ENCODE results near the gene TRIM47. TPM values are rescaled to one million over a fixed set of nuclear protein-coding genes. Genes with fewer than 3 reads are reported as not detected.
A peak's percentile ranks its signal among the peaks of the same experiment; 100 is the strongest.

TRIM47 gene
- 10 to 100 TPM; 16.5 to 24.1 TPM for total RNA-seq

GRCh38 chr17:75878174-75878998, at the start of gene TRIM47:
Gene TRIM47, minus strand, starts transcription at chr17:75878581. Its CDS starts 33 bp downstream, at chr17:75878548.
- H3K4me3 Mint-ChIP-seq = peak within 1 kb of the TSS; percentile 85 to 94
- H3K27me3 Mint-ChIP-seq (ENCODE audit: low read depth) = no peaks in the 10 kb centered on the region
- no peaks in the 10 kb centered on the region for H3K36me3 Mint-ChIP-seq (ENCODE audit: insufficient read depth in 2 of 2)
- DNase-seq (peak; percentile 28 to 57), ATAC-seq (replicated peaks in 1 of 2) (peak; percentile 14 to 36)
- H3K9me3 Mint-ChIP-seq = no peaks in the 10 kb centered on the region
- H3K27ac Mint-ChIP-seq = peak within 1 kb of the TSS; percentile 60
- H3K4me1 Mint-ChIP-seq (ENCODE audit: low read depth) = peaks cover 32% of the 10 kb centered on the region

- Mint-ChIP-seq H3K27ac (no peak overlapping the region), H3K9me3 (no peaks in the 10 kb centered on the region), H3K4me1 (ENCODE audit: low read depth) (no peaks in the 10 kb centered on the region), H3K36me3 (ENCODE audit: insufficient read depth in 2 of 2) (peaks cover 0 to 3% of the 10 kb centered on the region in 2 donors), H3K4me3 (no peak overlapping the region), H3K27me3 (ENCODE audit: low read depth) (no peaks in the 10 kb centered on the region)
- DNase-seq = peak in 1 of 2 donors; percentile 7
- no peak for ATAC-seq (replicated peaks in 1 of 2)
These were observed 49.0 kb upstream of the TRIM47 start for GRCh38 chr17:75927286-75927922.

GRCh38 chr17:75926456-75926855, 48.1 kb upstream of the TRIM47 start:
- H3K36me3 Mint-ChIP-seq (ENCODE audit: insufficient read depth in 2 of 2) = peaks cover 0 to 3% of the 10 kb centered on the region in 2 donors
- no peak overlapping the region for H3K4me3 Mint-ChIP-seq
- H3K27me3 Mint-ChIP-seq (ENCODE audit: low read depth) = no peaks in the 10 kb centered on the region
- DNase-seq = no peak
- no peak overlapping the region for H3K27ac Mint-ChIP-seq
- H3K4me1 Mint-ChIP-seq (ENCODE audit: low read depth) = no peaks in the 10 kb centered on the region
- H3K9me3 Mint-ChIP-seq = no peaks in the 10 kb centered on the region
- no peak for ATAC-seq (replicated peaks in 1 of 2)

DNA sequence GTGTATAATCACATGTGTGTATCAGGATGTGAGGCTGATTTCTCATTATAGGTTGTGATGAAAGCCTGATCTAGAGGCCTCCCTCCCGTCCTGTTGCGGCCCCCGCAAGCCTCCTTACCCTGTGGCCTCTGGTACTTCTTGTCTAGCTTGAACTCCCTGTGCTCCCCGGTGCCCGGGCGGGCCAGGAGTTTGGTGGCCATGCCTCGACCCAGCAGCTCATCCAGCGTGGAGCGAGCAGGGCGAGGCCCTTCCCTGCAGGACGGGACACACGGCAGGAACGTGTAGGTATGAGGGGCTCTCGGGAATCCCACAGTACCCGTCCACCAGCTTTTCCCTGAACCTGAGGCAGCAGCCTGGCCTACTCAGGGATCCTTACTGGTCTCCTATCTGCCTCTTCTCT, 47.5 kb upstream of the TRIM47 start:
- Mint-ChIP-seq H3K4me3 (no peak overlapping the region), H3K9me3 (no peaks in the 10 kb centered on the region), H3K27ac (no peak overlapping the region), H3K27me3 (ENCODE audit: low read depth) (no peaks in the 10 kb centered on the region), H3K36me3 (ENCODE audit: insufficient read depth in 2 of 2) (peaks cover 0 to 3% of the 10 kb centered on the region in 2 donors), H3K4me1 (ENCODE audit: low read depth) (no peaks in the 10 kb centered on the region)
- ATAC-seq (replicated peaks in 1 of 2) = no peak
- DNase-seq = no peak

- DNase-seq = no peak
- H3K36me3 Mint-ChIP-seq (ENCODE audit: insufficient read depth in 2 of 2) = peaks cover 0 to 3% of the 10 kb centered on the region in 2 donors
- no peak for ATAC-seq (replicated peaks in 1 of 2)
- H3K9me3 Mint-ChIP-seq = no peaks in the 10 kb centered on the region
- no peak overlapping the region for H3K27ac Mint-ChIP-seq
- no peaks in the 10 kb centered on the region for H3K27me3 Mint-ChIP-seq (ENCODE audit: low read depth)
- H3K4me1 Mint-ChIP-seq (ENCODE audit: low read depth) = no peaks in the 10 kb centered on the region
- H3K4me3 Mint-ChIP-seq = no peak overlapping the region
These were observed 46.7 kb upstream of the TRIM47 start for GRCh38 chr17:75925103-75925502.

DNA sequence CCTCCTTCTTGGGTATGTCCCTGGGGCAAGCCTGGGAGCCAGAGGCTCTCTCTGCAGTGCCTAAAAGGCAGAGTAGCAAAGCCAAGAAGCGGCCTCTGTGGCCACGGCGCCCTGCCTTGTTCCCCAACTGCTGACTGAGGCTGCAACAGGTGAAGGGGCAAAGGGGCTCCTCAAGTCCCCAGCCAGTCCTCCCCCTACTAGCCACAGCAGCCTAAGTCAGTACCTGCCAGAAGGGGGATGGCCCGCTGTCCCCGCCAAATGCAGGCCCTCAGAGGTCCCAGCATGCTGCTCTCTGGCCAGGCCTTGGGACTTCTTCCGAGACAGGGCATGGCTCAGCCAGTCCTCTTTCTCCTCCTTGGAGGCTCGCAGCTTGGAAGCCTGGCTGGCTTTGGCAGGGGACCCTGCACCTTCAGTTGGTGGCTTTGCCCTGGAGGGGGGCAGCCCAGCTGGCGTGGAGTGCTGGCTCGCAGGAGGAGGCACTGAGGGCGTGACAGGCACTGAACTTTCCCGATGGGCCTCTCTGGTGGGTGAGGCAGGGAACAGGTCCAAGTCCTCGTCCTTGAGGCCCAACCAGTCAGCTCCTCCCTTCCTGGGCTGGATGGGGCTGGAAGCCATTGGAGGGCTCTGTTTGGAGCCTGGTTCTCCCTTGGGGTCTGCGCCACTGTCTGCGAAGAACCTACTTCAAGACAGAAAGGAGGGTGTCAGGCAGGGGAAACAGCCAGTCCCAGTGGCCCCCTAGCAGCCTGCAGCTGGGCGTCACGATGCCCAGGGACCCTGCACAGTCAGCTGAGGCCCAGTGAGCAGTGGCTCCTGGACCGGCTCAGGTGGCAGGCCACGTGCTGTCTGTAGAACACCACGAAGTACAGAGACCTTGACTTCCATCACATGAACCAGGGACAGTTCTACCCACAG, 44.8 kb upstream of the TRIM47 start:
- Mint-ChIP-seq H3K4me3 (no peak overlapping the region), H3K27ac (no peak overlapping the region), H3K4me1 (ENCODE audit: low read depth) (no peaks in the 10 kb centered on the region), H3K36me3 (ENCODE audit: insufficient read depth in 2 of 2) (peaks cover 0 to 3% of the 10 kb centered on the region in 2 donors), H3K9me3 (no peaks in the 10 kb centered on the region), H3K27me3 (ENCODE audit: low read depth) (no peaks in the 10 kb centered on the region)
- DNase-seq = no peak
- no peak for ATAC-seq (replicated peaks in 1 of 2)

DNA sequence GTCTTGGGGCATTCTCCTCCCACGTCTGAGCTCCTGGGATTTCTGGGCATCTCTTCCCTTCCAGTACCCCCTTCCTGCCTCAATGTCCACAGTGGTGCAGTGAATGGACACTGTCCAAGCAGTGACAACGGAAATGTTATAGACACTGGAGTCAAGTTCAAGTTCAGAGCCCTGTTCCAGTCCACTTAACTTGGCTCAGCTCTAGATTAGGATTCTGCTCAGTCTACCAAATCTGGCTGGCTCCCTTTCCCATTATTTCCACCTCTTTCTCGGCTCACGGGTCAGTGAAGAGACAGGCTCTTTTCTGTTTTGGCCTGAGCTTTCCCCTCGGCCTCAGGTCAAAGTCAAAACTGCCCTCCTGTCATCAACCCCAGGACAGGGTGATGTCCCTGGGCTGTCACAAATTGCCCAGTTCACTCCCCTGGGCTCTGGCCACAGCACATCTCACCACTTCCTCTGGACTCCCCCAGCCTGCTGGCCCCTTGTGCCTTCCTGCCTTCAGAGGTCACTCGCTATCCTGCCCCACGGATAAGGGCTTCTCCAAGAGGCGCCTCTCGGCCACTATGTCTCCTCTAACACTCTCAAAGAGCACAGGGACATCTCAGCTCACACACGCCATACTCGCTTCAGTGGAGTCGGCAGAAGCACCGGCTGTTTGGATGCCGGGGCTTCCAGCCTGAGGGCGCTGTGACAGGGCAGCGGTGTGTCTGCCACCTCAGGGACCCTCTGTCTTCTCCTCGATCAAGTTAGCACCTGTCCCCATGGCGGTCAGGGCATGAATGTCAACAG, 44.0 kb upstream of the TRIM47 start:
- Mint-ChIP-seq H3K9me3 (no peaks in the 10 kb centered on the region), H3K27ac (no peak overlapping the region), H3K4me3 (no peak overlapping the region), H3K27me3 (ENCODE audit: low read depth) (no peaks in the 10 kb centered on the region), H3K36me3 (ENCODE audit: insufficient read depth in 2 of 2) (peaks cover 0 to 1% of the 10 kb centered on the region in 2 donors), H3K4me1 (ENCODE audit: low read depth) (no peaks in the 10 kb centered on the region)
- no peak for ATAC-seq (replicated peaks in 1 of 2)
- DNase-seq = no peak

GRCh38 chr17:75921596-75921995, 43.2 kb upstream of the TRIM47 start:
- H3K27ac Mint-ChIP-seq = no peak overlapping the region
- no peaks in the 10 kb centered on the region for H3K27me3 Mint-ChIP-seq (ENCODE audit: low read depth)
- peaks cover 0 to under 1% of the 10 kb centered on the region in 2 donors for H3K36me3 Mint-ChIP-seq (ENCODE audit: insufficient read depth in 2 of 2)
- no peak overlapping the region for H3K4me3 Mint-ChIP-seq
- no peaks in the 10 kb centered on the region for H3K4me1 Mint-ChIP-seq (ENCODE audit: low read depth)
- DNase-seq = no peak
- no peaks in the 10 kb centered on the region for H3K9me3 Mint-ChIP-seq
- no peak for ATAC-seq (replicated peaks in 1 of 2)

DNA sequence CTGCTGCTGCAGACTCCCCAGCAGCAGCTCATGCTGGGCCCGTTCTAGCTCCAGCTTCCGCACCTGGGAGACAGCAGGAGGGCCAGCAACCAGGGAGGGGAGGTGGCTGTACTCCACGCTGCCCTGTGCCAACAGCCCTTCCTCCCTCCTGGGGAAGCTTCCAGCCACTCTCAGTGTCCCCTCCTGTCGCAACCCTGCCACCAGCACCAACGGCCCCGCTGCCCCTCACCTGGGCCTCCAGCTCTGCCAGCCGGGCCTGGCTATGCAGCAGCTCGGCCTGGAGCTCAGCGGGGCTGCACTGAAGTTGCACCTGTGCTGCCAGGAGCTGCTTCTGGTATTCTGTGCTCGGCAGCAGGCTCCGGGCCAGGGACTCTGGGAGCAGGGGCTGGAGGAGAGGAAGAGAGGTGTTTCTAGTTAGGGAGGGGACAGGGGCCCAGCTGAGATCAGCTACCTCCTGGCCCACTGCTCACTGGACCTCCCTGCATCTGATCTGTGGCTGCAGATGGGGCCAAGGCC, 41.7 kb upstream of the TRIM47 start:
- no peak for DNase-seq
- Mint-ChIP-seq H3K27me3 (ENCODE audit: low read depth) (no peaks in the 10 kb centered on the region), H3K27ac (no peak overlapping the region), H3K4me1 (ENCODE audit: low read depth) (no peaks in the 10 kb centered on the region), H3K9me3 (no peaks in the 10 kb centered on the region), H3K36me3 (ENCODE audit: insufficient read depth in 2 of 2) (no peaks in the 10 kb centered on the region), H3K4me3 (no peak overlapping the region)
- ATAC-seq (replicated peaks in 1 of 2) = no peak

DNA sequence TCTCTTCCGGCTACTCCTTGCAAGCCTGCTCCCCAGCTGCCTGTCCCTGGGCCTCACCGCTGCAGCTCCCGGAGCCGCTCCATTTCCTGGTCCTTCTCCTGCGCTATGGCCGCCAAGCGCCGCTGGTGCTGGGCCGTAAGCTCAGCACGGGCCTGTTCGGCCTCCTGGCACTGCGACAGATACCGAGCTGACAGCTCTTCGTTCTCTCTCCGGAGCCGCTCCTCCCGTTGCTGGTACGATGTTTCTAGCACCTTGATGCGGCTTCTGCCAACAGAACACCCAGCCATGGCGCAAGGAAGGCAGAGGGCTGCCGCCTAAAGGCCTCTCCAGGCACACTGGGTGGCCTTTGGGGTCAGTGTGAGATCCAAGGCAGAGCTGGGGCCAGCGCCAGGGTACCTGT, 41.2 kb upstream of the TRIM47 start:
- Mint-ChIP-seq H3K27ac (no peak overlapping the region), H3K4me1 (ENCODE audit: low read depth) (no peaks in the 10 kb centered on the region), H3K9me3 (no peaks in the 10 kb centered on the region), H3K27me3 (ENCODE audit: low read depth) (no peaks in the 10 kb centered on the region), H3K4me3 (no peak overlapping the region), H3K36me3 (ENCODE audit: insufficient read depth in 2 of 2) (peaks cover 0 to 3% of the 10 kb centered on the region in 2 donors)
- no peak for DNase-seq
- ATAC-seq (replicated peaks in 1 of 2) = no peak

GRCh38 chr17:75917917-75918445, 39.6 kb upstream of the TRIM47 start:
- no peak for ATAC-seq (replicated peaks in 1 of 2)
- Mint-ChIP-seq H3K27ac (no peak overlapping the region), H3K4me3 (no peak overlapping the region), H3K36me3 (ENCODE audit: insufficient read depth in 2 of 2) (peaks cover 0 to 3% of the 10 kb centered on the region in 2 donors), H3K27me3 (ENCODE audit: low read depth) (no peaks in the 10 kb centered on the region), H3K4me1 (ENCODE audit: low read depth) (no peaks in the 10 kb centered on the region), H3K9me3 (no peaks in the 10 kb centered on the region)
- DNase-seq = no peak

All from activated T-cell treated with anti-CD3 and anti-CD28 coated beads, Interleukin-2, amount 50 U/mL, for 72 hours (primary cell).